G401 (cell line): ENCODE data around the gene CEP164. TPM values are rescaled to one million over a fixed set of nuclear protein-coding genes. Genes with fewer than 3 reads are reported as not detected.
"Not testable (repeated sequence)": the region's sequence is repeated elsewhere in the genome, so short reads cannot be mapped to it uniquely, and the experiment has no call there.

Experiments
- DNase-seq: peaks from one replicate; pipeline ENCODE4 v3.0.0-alpha.2; 2015; ENCODE audit warnings: low spot score
- in situ Hi-C: cut with HindIII; loops from 2 replicates; pipeline ENCODE4 v1.10.0; 2016; ENCODE audit warnings: low sequenced_read_pairs, mixed read lengths
- total RNA-seq: library from RNA; depleted of rRNA; stranded (reverse); fragments of >200 nt; shearing (Covaris generic); gene quantifications from 2 replicates; pipeline ENCODE4 v1.2.3, GENCODE V29; 2014

The CEP164 gene
- total RNA-seq, 1 experiment from 2014 or later, result 49.5 TPM

GRCh38 chr11:117449111-117449693, 121.5 kb downstream of the CEP164 start:
- in situ Hi-C loops, result no loop called here
- no peak for DNase-seq

- no peak for DNase-seq
- in situ Hi-C loops, result no loop called here
Observed at GRCh38 chr11:117453886-117454563, 126.4 kb downstream of the CEP164 start.

- no peak for DNase-seq
- in situ Hi-C loops, result no loop called here
Observed at GRCh38 chr11:117454564-117454917, 126.9 kb downstream of the CEP164 start.

- in situ Hi-C loops, result no loop called here
- DNase-seq, result no peak
Observed at GRCh38 chr11:117456027-117456720, 128.5 kb downstream of the CEP164 start.

GRCh38 chr11:117456721-117457029, 129.0 kb downstream of the CEP164 start:
- in situ Hi-C loops, DNase-seq: not testable (repeated sequence)

GRCh38 chr11:117457031-117457785, 129.6 kb downstream of the CEP164 start:
- peak; percentile 76 for DNase-seq
- in situ Hi-C loops, result no loop called here

GRCh38 chr11:117457835-117458234, 130.2 kb downstream of the CEP164 start:
- peak; percentile 76 for DNase-seq

GRCh38 chr11:117458275-117459122, 130.8 kb downstream of the CEP164 start:
- in situ Hi-C loops, result no loop called here
- DNase-seq, result peak; percentile 51

More at GRCh38 chr11:117457835-117458234, 130.2 kb downstream of the CEP164 start:
- in situ Hi-C loops, result no loop called here

GRCh38 chr11:117459123-117459978, 131.7 kb downstream of the CEP164 start:
- no peak for DNase-seq
- in situ Hi-C loops, result no loop called here

- in situ Hi-C loops, result no loop called here
Observed at GRCh38 chr11:117459979-117460300, 132.3 kb downstream of the CEP164 start.

GRCh38 chr11:117461396-117462182, 133.9 kb downstream of the CEP164 start:
- in situ Hi-C loops, result no loop called here

More at GRCh38 chr11:117459979-117460300, 132.3 kb downstream of the CEP164 start:
- DNase-seq, result no peak

GRCh38 chr11:117462183-117462863, 134.7 kb downstream of the CEP164 start:
- in situ Hi-C loops, result no loop called here
- no peak for DNase-seq

More at GRCh38 chr11:117461396-117462182, 133.9 kb downstream of the CEP164 start:
- DNase-seq, result no peak

GRCh38 chr11:117462864-117463247, 135.2 kb downstream of the CEP164 start:
- DNase-seq, result no peak
- in situ Hi-C loops, result no loop called here
